ENCODE results near the gene VGLL3. TPM values are rescaled to one million over a fixed set of nuclear protein-coding genes. Genes with fewer than 3 reads are reported as not detected.

Gene VGLL3
- total RNA-seq, 1 experiment from 2014 or later: 0.15 TPM

- no peaks in the 10 kb centered on the region for H3K36me3 ChIP-seq (ENCODE audit: control insufficient read depth, insufficient read depth, low read length)
- DNase-seq (ENCODE audit: low read depth, low spot score): no peak
- CTCF ChIA-PET: no interaction called here
- in situ Hi-C loops (cut with HindIII; ENCODE audit: low pct_unique_long_range_greater_than_20kb, low sequenced_read_pairs) (no loop called here), intact Hi-C loops (cut with micrococcal nuclease; ENCODE audit: unreplicated experiment) (no loop called here)
- ATAC-seq: no peak
- no peak for TF ChIP-seq POLR2AphosphoS5 (IDR thresholded peaks at IDR 0.05; ENCODE audit: low read depth, low read length)
- TF ChIP-seq REST (IDR thresholded peaks at IDR 0.05; ENCODE audit: insufficient read depth in 1 of 2, low read depth in 2 of 2, low read length in 1 of 2): no peak
- no peak for TF ChIP-seq CTCF (IDR thresholded peaks at IDR 0.05)
- no peak for TF ChIP-seq TCF7L2 (IDR thresholded peaks at IDR 0.05; ENCODE audit: low read depth, low read length)
- no peak for TF ChIP-seq SIN3A (IDR thresholded peaks at IDR 0.05; ENCODE audit: borderline replicate concordance, insufficient read depth, low read depth, low read length)
- no peaks in the 10 kb centered on the region for H3K27me3 ChIP-seq (ENCODE audit: control insufficient read depth, insufficient read depth, low read length)
- BruUV-seq (replicated peaks): no TSS peak
- no peaks in the 10 kb centered on the region for H3K9me3 ChIP-seq (ENCODE audit: control insufficient read depth, insufficient read depth, low read depth, low read length)
- no peak overlapping the region for H3K27ac ChIP-seq (ENCODE audit: low read length)
- POLR2A ChIA-PET: no interaction called here
- H3K4me3 ChIP-seq (ENCODE audit: low read depth in 2 of 2, low read length in 2 of 2): no peak overlapping the region
- H3K4me1 ChIP-seq (ENCODE audit: control insufficient read depth, insufficient read depth, low read length): no peaks in the 10 kb centered on the region
These were observed 36.7 kb downstream of the VGLL3 start for GRCh38 chr3:86954226-86954625.

GRCh38 chr3:86951322-86951721 lies 39.6 kb downstream of the VGLL3 start:
- TF ChIP-seq REST (IDR thresholded peaks at IDR 0.05; ENCODE audit: insufficient read depth in 1 of 2, low read depth in 2 of 2, low read length in 1 of 2) (no peak), SIN3A (IDR thresholded peaks at IDR 0.05; ENCODE audit: borderline replicate concordance, insufficient read depth, low read depth, low read length) (no peak), POLR2AphosphoS5 (IDR thresholded peaks at IDR 0.05; ENCODE audit: low read depth, low read length) (no peak), TCF7L2 (IDR thresholded peaks at IDR 0.05; ENCODE audit: low read depth, low read length) (no peak), CTCF (IDR thresholded peaks at IDR 0.05) (no peak)
- CTCF ChIA-PET: no interaction called here
- ATAC-seq (no peak), DNase-seq (ENCODE audit: low read depth, low spot score) (no peak)
- no peak overlapping the region for H3K27ac ChIP-seq (ENCODE audit: low read length)
- H3K4me1 ChIP-seq (ENCODE audit: control insufficient read depth, insufficient read depth, low read length): no peaks in the 10 kb centered on the region
- H3K27me3 ChIP-seq (ENCODE audit: control insufficient read depth, insufficient read depth, low read length): no peaks in the 10 kb centered on the region
- POLR2A ChIA-PET: no interaction called here
- no peak overlapping the region for H3K4me3 ChIP-seq (ENCODE audit: low read depth in 2 of 2, low read length in 2 of 2)
- in situ Hi-C loops (cut with HindIII; ENCODE audit: low pct_unique_long_range_greater_than_20kb, low sequenced_read_pairs) (no loop called here), intact Hi-C loops (cut with micrococcal nuclease; ENCODE audit: unreplicated experiment) (no loop called here)
- BruUV-seq (replicated peaks): no TSS peak
- no peaks in the 10 kb centered on the region for H3K9me3 ChIP-seq (ENCODE audit: control insufficient read depth, insufficient read depth, low read depth, low read length)
- H3K36me3 ChIP-seq (ENCODE audit: control insufficient read depth, insufficient read depth, low read length): no peaks in the 10 kb centered on the region
